GM12892 (cell line): ENCODE results near the gene FBN3.

ENCODE experiments used
- POLR2A ChIP-seq: IDR thresholded peaks from 2 replicates; pipeline ENCODE4 v1.6.1; 2011; ENCODE audit warnings: low read depth, low read length, control low read depth
- POLR2AphosphoS5 ChIP-seq: IDR thresholded peaks from 2 replicates; pipeline ENCODE4 v1.6.1; 2011; ENCODE audit warnings: low read depth, low read length, control low read depth
- TAF1 ChIP-seq: IDR thresholded peaks from 2 replicates; pipeline ENCODE4 v1.6.1; 2011; ENCODE audit warnings: low read depth, mild to moderate bottlenecking, control low read depth, low read length, borderline replicate concordance

GRCh38 chr19:8149261-8150094 lies at the start of gene FBN3:
- no peak for TF ChIP-seq TAF1
- TF ChIP-seq POLR2A: no peak
- TF ChIP-seq POLR2AphosphoS5: no peak
